OCI-LY1 (cell line): ENCODE data around the gene SUPT3H.

ENCODE experiments used
- EZH2 ChIP-seq: fragments of 200-600 bp; sonication (generic), shearing (Covaris generic); IDR thresholded peaks from 2 replicates; pipeline ENCODE4 v1.8.0; 2017; ENCODE audit warnings: borderline replicate concordance, mixed run types, mild to moderate bottlenecking, antibody characterized with exemption, low read length, moderate library complexity, mixed read lengths
- TF ChIP-seq, protein P1 (sequence below): fragments of 200-600 bp; sonication (generic), shearing (Covaris generic); IDR thresholded peaks from 2 replicates; pipeline ENCODE4 v1.5.1; 2017; ENCODE audit warnings: mild to moderate bottlenecking, antibody characterized with exemption, low read length, moderate library complexity, mixed read lengths

DNA sequence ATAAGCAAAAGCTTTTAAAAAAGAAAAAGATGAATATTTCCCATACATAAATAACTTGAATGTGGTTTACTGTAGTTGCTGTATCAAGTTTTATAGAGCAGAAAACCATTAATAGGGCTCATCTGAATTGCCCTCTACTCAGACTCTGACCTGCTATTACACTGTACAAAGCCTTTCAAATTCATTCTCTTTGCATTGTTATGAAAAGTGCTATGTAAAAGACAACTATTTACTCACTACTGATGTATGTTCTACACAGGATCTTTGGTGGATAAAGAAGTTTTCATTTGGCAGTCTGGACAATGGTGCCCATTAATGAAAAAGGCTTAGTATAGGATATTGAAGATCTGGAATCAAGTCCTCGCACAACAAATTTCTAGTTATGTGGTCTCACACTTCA lies 248.7 kb downstream of the SUPT3H start:
- TF ChIP-seq, protein P1, sequence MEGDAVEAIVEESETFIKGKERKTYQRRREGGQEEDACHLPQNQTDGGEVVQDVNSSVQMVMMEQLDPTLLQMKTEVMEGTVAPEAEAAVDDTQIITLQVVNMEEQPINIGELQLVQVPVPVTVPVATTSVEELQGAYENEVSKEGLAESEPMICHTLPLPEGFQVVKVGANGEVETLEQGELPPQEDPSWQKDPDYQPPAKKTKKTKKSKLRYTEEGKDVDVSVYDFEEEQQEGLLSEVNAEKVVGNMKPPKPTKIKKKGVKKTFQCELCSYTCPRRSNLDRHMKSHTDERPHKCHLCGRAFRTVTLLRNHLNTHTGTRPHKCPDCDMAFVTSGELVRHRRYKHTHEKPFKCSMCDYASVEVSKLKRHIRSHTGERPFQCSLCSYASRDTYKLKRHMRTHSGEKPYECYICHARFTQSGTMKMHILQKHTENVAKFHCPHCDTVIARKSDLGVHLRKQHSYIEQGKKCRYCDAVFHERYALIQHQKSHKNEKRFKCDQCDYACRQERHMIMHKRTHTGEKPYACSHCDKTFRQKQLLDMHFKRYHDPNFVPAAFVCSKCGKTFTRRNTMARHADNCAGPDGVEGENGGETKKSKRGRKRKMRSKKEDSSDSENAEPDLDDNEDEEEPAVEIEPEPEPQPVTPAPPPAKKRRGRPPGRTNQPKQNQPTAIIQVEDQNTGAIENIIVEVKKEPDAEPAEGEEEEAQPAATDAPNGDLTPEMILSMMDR = no peak
- TF ChIP-seq EZH2 = no peak
